ENCODE measurements around the gene MYOCOS. TPM values are rescaled to one million over a fixed set of nuclear protein-coding genes. Genes with fewer than 3 reads are reported as not detected.

Gene MYOCOS
- total and polyA plus RNA-seq, 2 donors (not counting 3 experiments of a cell fraction or from before 2014, with no cell fraction given): not detected

DNA sequence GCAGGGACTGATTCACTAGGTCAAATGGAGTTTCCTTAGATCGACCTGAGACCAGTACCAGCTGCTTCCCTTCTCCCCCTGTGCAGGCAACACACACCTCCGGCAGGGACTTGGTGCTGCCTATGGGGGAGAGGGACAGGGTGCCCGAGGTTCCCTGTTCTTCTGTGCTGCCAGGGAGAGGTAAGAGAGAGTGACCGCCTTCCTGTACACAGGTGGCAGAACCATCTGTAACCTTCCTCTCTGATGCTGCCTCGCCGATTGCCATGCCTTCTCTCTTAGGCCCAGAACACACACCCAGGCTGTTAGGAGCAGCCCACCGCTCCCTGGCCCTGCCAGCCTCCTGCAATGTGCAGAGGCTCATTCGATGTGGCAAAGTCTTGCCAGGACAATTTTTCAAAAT, 21.1 kb downstream of the MYOCOS start:
- H2AFZ ChIP-seq (ENCODE audit: low read depth, low read length): no peak overlapping the region
- H3K4me3 ChIP-seq (replicated peaks in 1 of 3; ENCODE audit: insufficient read depth in 1 of 3, low read depth in 1 of 3, low read length in 3 of 3): no peak overlapping the region
- intact Hi-C loops (cut with micrococcal nuclease): no loop called here
- FAIRE-seq (no peak), DNase-seq (ENCODE audit: low read depth, low spot score) (no peak)
- H3K36me3 ChIP-seq (ENCODE audit: control insufficient read depth in 2 of 2, extremely low read depth in 1 of 2, insufficient read depth in 2 of 2, low read length in 2 of 2): no peaks in the 10 kb centered on the region
- no peaks in the 10 kb centered on the region for H3K4me1 ChIP-seq (ENCODE audit: control insufficient read depth, extremely low read depth, insufficient read depth, low read length)
- POLR2A ChIA-PET: interaction anchor here (0.7 kb wide), 1 partner anchor 341 kb away, joined by 4 read pairs; no protein-coding TSS in a partner anchor
- no peaks in the 10 kb centered on the region for H4K20me1 ChIP-seq (replicated peaks; ENCODE audit: control insufficient read depth, extremely low read depth, insufficient read depth, low read length)
- H3K79me2 ChIP-seq (ENCODE audit: control insufficient read depth, insufficient read depth, low read length): no peaks in the 10 kb centered on the region
- peaks cover 0 to 2% of the 10 kb centered on the region in 2 experiments for H3K27me3 ChIP-seq (ENCODE audit: control insufficient read depth in 2 of 2, insufficient read depth in 2 of 2, low read length in 2 of 2)
- no TSS peak for BruUV-seq (replicated peaks)
- H3K27ac ChIP-seq (ENCODE audit: insufficient read depth, low read depth, low read length): no peak overlapping the region
- no peaks in the 10 kb centered on the region for H3K9me1 ChIP-seq (replicated peaks; ENCODE audit: control insufficient read depth, extremely low read depth, insufficient read depth, low read length)
- CTCF ChIA-PET: interaction anchor here (3.3 to 6.9 kb wide), 4 partner anchors 8 to 341 kb away, joined by 39 to 200 read pairs (median 137); no protein-coding TSS in a partner anchor
- TF ChIP-seq POLR2A (IDR thresholded peaks at IDR 0.05; ENCODE audit: low read depth, low read length) (no peak), POLR2AphosphoS5 (IDR thresholded peaks at IDR 0.05; ENCODE audit: insufficient read depth, low read depth, low read length) (no peak), EZH2 (IDR thresholded peaks at IDR 0.05; ENCODE audit: borderline replicate concordance, low read depth, low read length, severe bottlenecking) (no peak), FOS (IDR thresholded peaks at IDR 0.05; ENCODE audit: borderline replicate concordance, insufficient read depth, low read length) (no peak), GATA2 (IDR thresholded peaks at IDR 0.05; ENCODE audit: insufficient read depth, insufficient read length, low read depth, low read length) (no peak), MYC (IDR thresholded peaks at IDR 0.05; ENCODE audit: low read depth, low read length) (no peak), JUN (IDR thresholded peaks at IDR 0.05; ENCODE audit: borderline replicate concordance, insufficient read depth, insufficient read length, low read depth) (no peak)
- TF ChIP-seq, protein P1, sequence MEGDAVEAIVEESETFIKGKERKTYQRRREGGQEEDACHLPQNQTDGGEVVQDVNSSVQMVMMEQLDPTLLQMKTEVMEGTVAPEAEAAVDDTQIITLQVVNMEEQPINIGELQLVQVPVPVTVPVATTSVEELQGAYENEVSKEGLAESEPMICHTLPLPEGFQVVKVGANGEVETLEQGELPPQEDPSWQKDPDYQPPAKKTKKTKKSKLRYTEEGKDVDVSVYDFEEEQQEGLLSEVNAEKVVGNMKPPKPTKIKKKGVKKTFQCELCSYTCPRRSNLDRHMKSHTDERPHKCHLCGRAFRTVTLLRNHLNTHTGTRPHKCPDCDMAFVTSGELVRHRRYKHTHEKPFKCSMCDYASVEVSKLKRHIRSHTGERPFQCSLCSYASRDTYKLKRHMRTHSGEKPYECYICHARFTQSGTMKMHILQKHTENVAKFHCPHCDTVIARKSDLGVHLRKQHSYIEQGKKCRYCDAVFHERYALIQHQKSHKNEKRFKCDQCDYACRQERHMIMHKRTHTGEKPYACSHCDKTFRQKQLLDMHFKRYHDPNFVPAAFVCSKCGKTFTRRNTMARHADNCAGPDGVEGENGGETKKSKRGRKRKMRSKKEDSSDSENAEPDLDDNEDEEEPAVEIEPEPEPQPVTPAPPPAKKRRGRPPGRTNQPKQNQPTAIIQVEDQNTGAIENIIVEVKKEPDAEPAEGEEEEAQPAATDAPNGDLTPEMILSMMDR (IDR thresholded peaks at IDR 0.05; ENCODE audit: extremely low read depth in 1 of 2, insufficient read depth in 1 of 2, low read depth in 1 of 2, low read length in 2 of 2): no peak
- TF ChIP-seq, protein P2, sequence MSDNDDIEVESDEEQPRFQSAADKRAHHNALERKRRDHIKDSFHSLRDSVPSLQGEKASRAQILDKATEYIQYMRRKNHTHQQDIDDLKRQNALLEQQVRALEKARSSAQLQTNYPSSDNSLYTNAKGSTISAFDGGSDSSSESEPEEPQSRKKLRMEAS (IDR thresholded peaks at IDR 0.05; ENCODE audit: insufficient read depth, insufficient read length): no peak
- no peaks in the 10 kb centered on the region for H3K9me3 ChIP-seq (replicated peaks; ENCODE audit: control insufficient read depth, insufficient read depth, low read length)
- H3K4me2 ChIP-seq (ENCODE audit: insufficient read depth, low read length): no peak overlapping the region
- dilution Hi-C loops (cut with MboI; ENCODE audit: extremely low pct_ligation_motif_present, low sequenced_read_pairs): loop anchor here (25.0 kb wide), 1 partner anchor 344 kb away; no protein-coding TSS in a partner anchor
- H3K9ac ChIP-seq (replicated peaks; ENCODE audit: extremely low read depth, insufficient read depth, low read length): no peak overlapping the region
